ENCODE results near the gene PROK2. TPM values are rescaled to one million over a fixed set of nuclear protein-coding genes. Genes with fewer than 3 reads are reported as not detected.

The PROK2 gene
- total RNA-seq, 1 experiment from 2014 or later: not detected

GRCh38 chr3:71786551-71786950, 1.6 kb upstream of the PROK2 start:
- DNase-seq (ENCODE audit: low spot score): no peak

DNA sequence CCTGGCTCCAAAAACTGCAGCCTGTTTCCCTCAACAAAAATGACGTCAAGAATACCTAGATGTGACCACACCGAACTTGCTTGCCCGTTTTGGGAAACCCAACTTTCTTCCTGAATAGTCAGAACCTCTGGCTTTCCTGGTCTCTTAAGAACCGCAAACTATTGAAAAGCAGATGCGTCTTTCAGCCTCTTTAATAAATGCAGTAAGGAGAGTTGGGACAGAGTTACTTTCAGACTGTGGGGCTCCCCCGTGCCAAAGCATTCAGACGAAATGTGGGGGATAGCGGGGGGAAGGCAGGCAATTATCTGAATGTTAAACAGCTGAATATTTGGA, 1.2 kb upstream of the PROK2 start:
- DNase-seq (ENCODE audit: low spot score): no peak

- DNase-seq (ENCODE audit: low spot score): no peak
These were observed 726 bp upstream of the PROK2 start for GRCh38 chr3:71785532-71786216.

DNA sequence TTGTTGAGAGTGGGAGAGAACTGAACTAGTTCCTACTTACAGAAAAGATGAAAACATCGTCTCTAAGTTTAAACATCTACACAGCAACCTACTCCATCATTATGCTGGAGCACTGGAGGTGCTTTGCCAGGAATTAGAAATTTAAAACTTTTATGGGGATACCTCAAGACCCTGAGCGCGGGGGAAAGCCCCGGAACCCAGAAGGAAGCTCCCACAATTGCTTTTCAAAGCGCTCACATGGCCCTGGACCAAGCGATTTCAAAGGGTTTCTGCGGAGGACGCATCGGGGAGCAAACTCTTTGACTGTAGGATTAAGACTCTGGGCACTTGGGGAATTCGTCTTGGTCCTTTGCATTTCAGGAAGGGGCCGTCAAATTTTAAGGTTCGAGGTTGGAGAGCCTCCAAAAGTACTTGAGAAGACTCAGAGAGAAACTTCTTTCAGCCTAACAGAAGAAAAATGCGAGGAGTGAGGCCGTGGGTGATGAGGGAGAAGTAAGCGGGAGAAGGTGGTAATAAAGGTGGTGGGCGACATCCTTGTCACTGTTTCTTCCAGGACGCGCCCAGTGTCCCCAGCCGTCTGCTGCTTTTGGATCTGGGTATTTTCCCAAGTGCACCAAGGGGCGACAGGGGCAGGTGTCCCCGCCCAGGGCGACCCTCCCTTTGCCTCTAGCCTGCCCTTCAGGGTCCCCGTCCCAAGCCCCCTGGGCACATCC, 591 bp downstream of the PROK2 start:
- DNase-seq (ENCODE audit: low spot score): no peak

GRCh38 chr3:71783152-71783551, 1.8 kb downstream of the PROK2 start:
- no peak for DNase-seq (ENCODE audit: low spot score)

DNA sequence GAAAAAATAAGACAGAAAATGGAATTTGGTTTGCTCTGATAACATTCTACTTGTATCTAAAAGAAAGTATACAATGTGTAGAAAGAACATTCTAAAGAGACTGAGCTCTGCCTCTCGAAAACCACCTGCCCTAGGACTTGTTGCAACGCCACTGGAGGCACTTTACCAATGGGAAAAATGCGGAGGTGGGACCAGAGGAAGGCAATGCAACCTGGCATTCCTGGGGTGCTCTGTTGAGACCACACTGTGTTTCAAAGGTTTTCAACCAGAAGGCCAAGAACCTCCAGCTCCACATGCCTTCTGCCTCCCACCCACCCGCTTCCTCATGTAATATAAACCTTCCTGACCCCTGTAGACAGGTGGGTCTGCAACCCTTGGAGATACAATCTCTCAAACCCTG, 4.5 kb downstream of the PROK2 start:
- no peak for DNase-seq (ENCODE audit: low spot score)

DNA sequence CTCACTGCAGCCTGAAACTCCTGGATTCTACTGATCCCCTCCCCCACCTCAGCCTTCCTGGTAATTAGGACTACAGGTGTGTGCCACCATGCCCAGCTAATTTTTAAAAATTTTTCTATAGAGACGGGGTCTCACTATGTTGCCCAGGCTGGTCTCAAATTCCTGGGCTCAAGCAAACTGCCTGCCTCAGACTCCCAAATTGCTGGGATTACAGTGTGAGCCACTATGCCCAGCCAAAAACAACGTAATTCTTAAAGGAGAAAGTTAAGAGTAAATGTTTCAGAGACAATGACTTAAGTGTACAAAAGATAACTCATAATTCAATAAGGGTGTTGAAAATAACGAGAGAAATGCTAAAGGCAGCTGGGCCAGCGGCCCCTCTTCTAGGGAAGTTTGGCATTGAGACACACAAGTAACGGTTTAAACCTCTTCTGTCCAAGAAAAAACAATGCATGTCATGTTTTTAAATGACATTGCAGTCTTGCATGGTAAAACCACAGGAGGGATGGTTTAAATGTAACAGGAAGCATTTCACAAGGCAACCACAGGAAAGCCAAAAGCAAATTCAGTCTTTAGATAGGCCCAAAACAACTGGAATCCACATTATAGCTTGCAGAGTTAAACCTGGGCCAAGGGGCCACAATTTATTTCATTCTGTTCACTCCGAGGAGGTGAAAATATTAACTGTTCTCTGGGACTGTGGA, 5.1 kb downstream of the PROK2 start:
- no peak for DNase-seq (ENCODE audit: low spot score)

- no peak for DNase-seq (ENCODE audit: low spot score)
These were observed 6.6 kb downstream of the PROK2 start for GRCh38 chr3:71778353-71778752.

GRCh38 chr3:71776538-71776937, 8.4 kb downstream of the PROK2 start:
- DNase-seq (ENCODE audit: low spot score): no peak

- no peak for DNase-seq (ENCODE audit: low spot score)
These were observed 13.1 kb downstream of the PROK2 start for GRCh38 chr3:71771884-71772283.

DNA sequence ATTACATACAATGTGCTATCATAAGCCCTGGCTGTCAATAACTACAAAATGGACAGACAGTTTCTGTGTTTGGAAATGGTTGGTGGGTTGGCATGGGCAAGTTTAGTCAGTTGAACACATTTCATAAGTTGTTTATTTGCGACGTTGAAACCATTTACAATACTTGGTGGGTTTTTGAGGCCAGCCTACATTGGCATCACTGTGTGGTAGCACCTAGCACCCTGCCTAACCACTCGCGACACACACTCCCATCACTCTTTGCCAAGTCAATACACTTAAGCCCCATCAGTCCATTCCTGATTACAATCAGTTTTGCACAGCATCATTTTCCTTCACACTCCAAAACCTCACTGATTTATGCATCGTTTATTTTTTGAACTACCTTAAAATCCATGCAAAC, 13.8 kb downstream of the PROK2 start:
- no peak for DNase-seq (ENCODE audit: low spot score)

DNA sequence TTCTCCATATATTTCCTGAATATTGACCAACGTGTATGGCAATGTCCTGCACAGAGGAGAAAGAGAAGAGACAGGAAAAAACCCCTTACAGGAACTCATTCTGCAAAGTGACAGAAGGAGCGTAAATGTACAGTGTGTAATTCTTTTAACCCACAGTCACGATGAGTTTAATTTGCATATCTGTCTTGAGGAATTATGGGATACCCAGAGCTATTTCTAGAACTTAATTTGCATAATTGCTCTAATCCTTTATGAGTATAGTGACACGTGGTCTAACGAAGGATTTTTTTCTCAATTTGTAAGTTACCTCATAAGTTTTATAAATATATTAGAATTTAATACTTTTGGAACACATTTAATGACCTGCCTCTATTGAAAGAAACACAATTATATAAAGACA, 21.5 kb downstream of the PROK2 start:
- no peak for DNase-seq (ENCODE audit: low spot score)

GRCh38 chr3:71760140-71760539, 24.8 kb downstream of the PROK2 start:
- no peak for DNase-seq (ENCODE audit: low spot score)

DNA sequence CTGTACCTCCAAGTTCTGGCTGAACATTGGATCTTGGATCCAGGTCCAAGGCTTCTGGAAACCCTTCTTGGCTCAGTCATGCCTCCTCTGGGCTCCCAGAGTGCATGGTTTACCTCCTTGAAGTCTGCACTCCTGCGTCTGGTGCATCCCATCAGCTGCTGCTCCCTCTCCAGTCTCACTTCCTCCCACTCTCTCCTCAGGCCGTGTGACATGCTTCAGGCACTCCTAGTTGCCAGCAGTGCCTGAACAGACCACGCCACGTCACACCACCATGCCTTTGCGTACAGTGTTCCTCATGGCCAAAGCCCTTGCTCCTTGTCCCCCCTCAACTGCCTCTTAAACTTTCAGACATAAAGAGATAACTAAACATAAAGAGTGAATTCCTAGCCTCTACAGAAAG, 25.5 kb downstream of the PROK2 start:
- no peak for DNase-seq (ENCODE audit: low spot score)

DNA sequence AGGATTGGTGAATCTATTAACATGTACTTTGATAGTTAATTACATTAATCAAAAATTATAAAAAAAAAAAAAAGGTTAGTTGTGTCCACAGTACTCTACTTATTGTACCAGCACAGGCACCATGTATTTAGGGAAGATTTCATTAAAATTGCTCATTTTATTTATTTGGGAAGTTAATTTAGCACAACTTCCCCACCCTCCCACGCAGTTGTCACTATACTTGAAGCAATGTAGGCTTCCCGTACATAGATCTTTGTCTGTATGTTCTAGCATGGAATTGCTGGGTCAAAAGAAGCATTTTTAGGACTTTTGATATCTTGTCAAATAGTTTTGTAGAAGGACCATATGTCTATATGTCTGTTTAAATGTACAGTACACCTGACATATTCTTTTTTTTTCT, 26.9 kb downstream of the PROK2 start:
- DNase-seq (ENCODE audit: low spot score): no peak

- no peak for DNase-seq (ENCODE audit: low spot score)
These were observed 30.2 kb downstream of the PROK2 start for GRCh38 chr3:71754610-71755253.

DNA sequence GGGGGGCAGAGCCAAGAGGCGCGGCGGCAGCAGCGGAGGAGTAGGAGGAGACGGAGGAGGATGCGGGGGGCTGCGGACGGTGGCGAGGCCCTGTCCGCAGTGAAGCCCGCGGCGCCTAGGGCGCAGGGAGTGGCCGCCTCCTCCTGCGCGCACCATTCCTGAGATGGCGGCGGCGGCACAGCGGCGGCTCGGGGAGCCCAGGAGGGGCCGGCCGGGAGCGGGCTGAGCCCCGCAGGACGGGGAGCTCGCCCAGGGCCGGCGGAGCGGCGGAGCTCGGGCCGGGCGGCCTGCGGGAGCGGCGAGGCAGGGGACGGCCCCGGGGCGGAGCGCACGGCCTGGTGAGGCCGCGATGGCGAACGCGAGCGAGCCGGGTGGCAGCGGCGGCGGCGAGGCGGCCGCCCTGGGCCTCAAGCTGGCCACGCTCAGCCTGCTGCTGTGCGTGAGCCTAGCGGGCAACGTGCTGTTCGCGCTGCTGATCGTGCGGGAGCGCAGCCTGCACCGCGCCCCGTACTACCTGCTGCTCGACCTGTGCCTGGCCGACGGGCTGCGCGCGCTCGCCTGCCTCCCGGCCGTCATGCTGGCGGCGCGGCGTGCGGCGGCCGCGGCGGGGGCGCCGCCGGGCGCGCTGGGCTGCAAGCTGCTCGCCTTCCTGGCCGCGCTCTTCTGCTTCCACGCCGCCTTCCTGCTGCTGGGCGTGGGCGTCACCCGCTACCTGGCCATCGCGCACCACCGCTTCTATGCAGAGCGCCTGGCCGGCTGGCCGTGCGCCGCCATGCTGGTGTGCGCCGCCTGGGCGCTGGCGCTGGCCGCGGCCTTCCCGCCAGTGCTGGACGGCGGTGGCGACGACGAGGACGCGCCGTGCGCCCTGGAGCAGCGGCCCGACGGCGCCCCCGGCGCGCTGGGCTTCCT, 31.0 kb downstream of the PROK2 start, which contains the start of gene GPR27:
Gene GPR27, plus strand, starts transcription at position 155 of the 909 bp plus-strand sequence. Its CDS starts 195 bp downstream, at position 350.
- DNase-seq (ENCODE audit: low spot score): no peak

DNA sequence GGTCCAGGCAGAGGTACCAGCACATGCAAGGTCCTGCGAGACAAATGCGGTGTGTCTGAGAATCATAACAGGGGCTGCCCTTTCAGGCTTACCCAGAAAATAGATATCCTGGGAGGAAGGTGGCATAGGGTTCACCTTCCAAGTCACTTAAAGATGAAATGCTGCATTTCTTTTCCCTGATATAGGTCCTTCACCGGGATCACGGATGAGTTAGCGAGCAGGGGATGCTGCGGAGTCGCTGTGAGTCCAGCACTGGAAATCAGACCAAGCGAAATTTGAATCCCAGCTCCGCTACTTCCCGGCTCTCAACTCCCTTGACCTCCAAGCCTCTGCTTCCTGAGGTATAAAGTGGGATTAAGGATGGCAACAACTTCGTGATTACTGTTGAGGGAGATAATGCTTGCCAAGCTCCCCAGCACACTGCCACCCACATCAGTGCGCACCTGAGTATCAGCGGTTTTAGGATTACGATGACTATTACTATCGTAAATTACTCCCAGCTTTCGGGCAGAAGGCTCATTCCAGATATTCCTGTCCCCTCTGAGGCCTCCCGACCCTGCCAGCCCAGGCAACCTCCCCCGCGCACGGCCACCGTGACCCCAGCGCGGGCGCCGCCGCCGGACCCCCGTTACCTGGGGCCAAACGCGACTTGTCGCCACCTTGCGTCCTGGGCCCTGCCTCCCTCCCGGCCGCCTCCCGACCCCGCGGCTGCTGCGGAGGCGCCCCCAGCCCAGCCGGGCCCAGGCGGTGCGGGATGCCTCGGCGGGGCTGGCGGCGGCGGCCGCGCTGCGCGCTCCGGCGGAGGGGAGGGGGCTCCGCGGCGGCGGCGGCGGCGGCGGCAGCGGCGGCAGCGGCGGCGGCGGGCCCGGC, 31.9 kb downstream of the PROK2 start:
- DNase-seq (ENCODE audit: low spot score): no peak

DNA sequence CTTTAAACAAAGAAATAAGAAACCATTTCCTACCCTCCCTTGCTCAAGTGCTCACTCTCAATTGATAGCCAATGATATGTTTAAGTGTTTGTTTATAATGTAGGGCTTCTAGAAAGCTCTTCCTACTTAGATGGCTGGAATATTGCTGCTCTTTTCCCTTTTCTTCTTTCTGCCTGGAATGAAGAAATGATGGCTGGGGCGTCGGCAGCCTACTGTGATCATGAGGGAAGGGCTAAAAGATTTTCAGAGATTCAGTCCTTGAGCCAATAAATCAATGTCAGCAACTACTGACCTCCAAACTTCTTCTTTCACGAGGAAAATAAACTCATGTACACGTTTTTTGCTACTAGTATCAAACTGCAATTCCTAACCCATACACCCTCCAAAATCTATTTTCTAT, 33.3 kb downstream of the PROK2 start:
- DNase-seq (ENCODE audit: low spot score): no peak

DNA sequence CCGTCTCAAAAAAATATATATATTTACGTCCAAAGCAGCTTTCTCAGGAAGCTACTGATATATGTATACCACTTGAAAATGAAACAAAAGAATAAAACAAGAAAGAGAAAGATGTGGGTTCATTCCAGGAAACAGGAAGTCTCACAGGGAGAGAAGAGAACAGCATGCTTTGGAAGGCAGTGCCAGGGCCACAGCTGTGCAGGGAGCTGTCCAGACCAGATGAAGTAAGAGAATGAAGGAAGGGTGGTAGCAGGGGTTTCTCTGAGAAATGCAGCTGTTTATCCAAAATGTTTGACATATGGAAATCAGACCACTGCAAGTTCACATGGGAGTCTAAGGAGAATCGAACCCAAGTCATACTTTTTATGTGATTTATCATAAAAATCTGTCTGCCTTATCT, 40.2 kb downstream of the PROK2 start:
- no peak for DNase-seq (ENCODE audit: low spot score)
